BLaER1 treated with 17β-estradiol and CSF1 and Interleukin-3, amounts not matched to agents 10 nM and 100 nM (cell line): ENCODE data around the gene MAML2.

Experiments
- H3K27ac ChIP-seq, 11 experiments: shearing (Covaris generic); formaldehyde crosslinking; 2 replicates each; pipeline ENCODE4 v1.8.1; 2022
- H3K27me3 ChIP-seq, 11 experiments: shearing (Covaris generic); formaldehyde crosslinking; 2 replicates each; pipeline ENCODE4 v1.8.1; 2022
- H3K36me3 ChIP-seq, 11 experiments: shearing (Covaris generic); formaldehyde crosslinking; 2 replicates each; pipeline ENCODE4 v1.8.1; 2022
- H3K4me1 ChIP-seq, 10 experiments: shearing (Covaris generic); formaldehyde crosslinking; 2 replicates each; pipeline ENCODE4 v1.8.1; 2022
- H3K4me2 ChIP-seq, 11 experiments: shearing (Covaris generic); formaldehyde crosslinking; 2 replicates each; pipeline ENCODE4 v1.8.1; 2022
- H3K4me3 ChIP-seq, 10 experiments: shearing (Covaris generic); formaldehyde crosslinking; 2 replicates each; pipeline ENCODE4 v1.8.1; 2022
- H3K9ac ChIP-seq, 11 experiments: shearing (Covaris generic); formaldehyde crosslinking; 2 replicates each; pipeline ENCODE4 v1.8.1; 2022
- H3K9me3 ChIP-seq, 11 experiments: shearing (Covaris generic); formaldehyde crosslinking; replicated peaks in 1 of 11; 2 replicates each; pipeline ENCODE4 v1.8.1; 2022
- H4K20me1 ChIP-seq, 11 experiments: shearing (Covaris generic); formaldehyde crosslinking; 2 replicates each; pipeline ENCODE4 v1.8.1; 2022
- Cebpa-rat ChIP-seq, 11 experiments: shearing (Covaris generic); IDR thresholded peaks; 2 replicates each; pipeline ENCODE4 v1.8.1; 2022

MAML2 gene

GRCh38 chr11:96154802-96155520 is 188.0 kb downstream of the MAML2 start:
- Histone ChIP-seq H3K27ac (peak overlapping the region in 9 of 11 experiments; percentile 72 to 93 (median 81); a peak in 14 of 22 replicates), H3K4me1 (peaks cover 23 to 100% (median 55%) of the 10 kb centered on the region in 10 experiments), H3K36me3 (peaks cover 0 to 28% (median 0%) of the 10 kb centered on the region in 11 experiments; a peak in 5 of 22 replicates), H4K20me1 (0 out of 22 replicates have a peak, but pooled peaks cover 0 to 4% (median 0%) of the 10 kb centered on the region in 11 experiments), H3K27me3 (no peaks in the 10 kb centered on the region), H3K9me3 (no peaks in the 10 kb centered on the region), H3K4me3 (peak overlapping the region in 2 of 10 experiments; percentile 0 to 6; a peak in 1 of 20 replicates), H3K4me2 (peak overlapping the region in 8 of 11 experiments; percentile 78 to 94 (median 86); a peak in 15 of 22 replicates), H3K9ac (peak overlapping the region in 4 of 11 experiments; percentile 69 to 77 (median 76); a peak in 8 of 22 replicates)
- no peak for TF ChIP-seq Cebpa-rat (IDR thresholded peaks at IDR 0.05)

DNA sequence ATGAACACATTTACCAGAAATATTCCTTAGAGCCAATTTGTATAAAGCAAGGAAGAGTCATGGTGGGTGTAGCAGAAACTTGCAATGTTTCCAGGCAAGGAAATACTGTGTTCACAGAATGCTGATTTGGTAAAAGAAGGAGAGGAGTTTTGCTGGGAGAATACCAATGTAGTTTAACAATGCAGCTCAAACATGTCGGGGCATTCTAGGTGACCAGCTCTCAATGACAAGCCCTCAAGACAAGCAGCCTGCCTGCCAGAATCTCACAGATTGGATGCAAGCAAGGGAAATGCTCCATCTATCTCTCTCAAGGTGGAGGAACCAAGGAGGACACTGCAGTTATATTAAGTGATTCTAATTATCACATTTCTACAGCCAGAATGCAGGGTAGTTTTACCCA is 190.4 kb downstream of the MAML2 start:
- Histone ChIP-seq H3K27me3 (no peaks in the 10 kb centered on the region), H3K4me3 (no peak overlapping the region), H3K9me3 (no peaks in the 10 kb centered on the region), H3K4me1 (peaks cover 23 to 82% (median 45%) of the 10 kb centered on the region in 10 experiments), H3K36me3 (peaks cover 0 to 48% (median 0%) of the 10 kb centered on the region in 11 experiments; a peak in 5 of 22 replicates), H4K20me1 (0 out of 22 replicates have a peak, but pooled peaks cover 0 to 4% (median 0%) of the 10 kb centered on the region in 11 experiments), H3K9ac (no peak overlapping the region), H3K27ac (no peak overlapping the region), H3K4me2 (peak overlapping the region in 3 of 11 experiments; percentile 12 to 92 (median 78); a peak in 4 of 22 replicates)
- TF ChIP-seq Cebpa-rat (IDR thresholded peaks at IDR 0.05), result no peak

GRCh38 chr11:96151501-96151900 is 191.5 kb downstream of the MAML2 start:
- no peak for TF ChIP-seq Cebpa-rat (IDR thresholded peaks at IDR 0.05)
- 0 out of 22 replicates have a peak, but pooled peaks cover 0 to 4% (median 0%) of the 10 kb centered on the region in 11 experiments for H4K20me1 ChIP-seq
- H3K4me1 ChIP-seq, result peaks cover 14 to 75% (median 34%) of the 10 kb centered on the region in 10 experiments
- H3K4me3 ChIP-seq, result no peak overlapping the region
- peaks cover 0 to 51% (median 0%) of the 10 kb centered on the region in 11 experiments; a peak in 5 of 22 replicates for H3K36me3 ChIP-seq
- H3K9me3 ChIP-seq, result no peaks in the 10 kb centered on the region
- H3K27me3 ChIP-seq, result no peaks in the 10 kb centered on the region
- no peak overlapping the region for H3K27ac ChIP-seq
- H3K9ac ChIP-seq, result no peak overlapping the region
- peak overlapping the region in 9 of 11 experiments; percentile 13 to 92 (median 37); a peak in 10 of 22 replicates for H3K4me2 ChIP-seq

GRCh38 chr11:96150609-96151008 is 192.4 kb downstream of the MAML2 start:
- peaks cover 0 to 57% (median 0%) of the 10 kb centered on the region in 11 experiments; a peak in 5 of 22 replicates for H3K36me3 ChIP-seq
- no peaks in the 10 kb centered on the region for H3K9me3 ChIP-seq
- H3K27ac ChIP-seq, result no peak overlapping the region
- H3K4me3 ChIP-seq, result no peak overlapping the region
- TF ChIP-seq Cebpa-rat (IDR thresholded peaks at IDR 0.05), result no peak
- no peak overlapping the region for H3K9ac ChIP-seq
- peaks cover 5 to 67% (median 25%) of the 10 kb centered on the region in 10 experiments for H3K4me1 ChIP-seq
- 0 out of 22 replicates have a peak, but pooled peaks cover 0 to 4% (median 0%) of the 10 kb centered on the region in 11 experiments for H4K20me1 ChIP-seq
- H3K27me3 ChIP-seq, result no peaks in the 10 kb centered on the region
- peak overlapping the region in 2 of 11 experiments; percentile 8 to 78; a peak in 2 of 22 replicates for H3K4me2 ChIP-seq

DNA sequence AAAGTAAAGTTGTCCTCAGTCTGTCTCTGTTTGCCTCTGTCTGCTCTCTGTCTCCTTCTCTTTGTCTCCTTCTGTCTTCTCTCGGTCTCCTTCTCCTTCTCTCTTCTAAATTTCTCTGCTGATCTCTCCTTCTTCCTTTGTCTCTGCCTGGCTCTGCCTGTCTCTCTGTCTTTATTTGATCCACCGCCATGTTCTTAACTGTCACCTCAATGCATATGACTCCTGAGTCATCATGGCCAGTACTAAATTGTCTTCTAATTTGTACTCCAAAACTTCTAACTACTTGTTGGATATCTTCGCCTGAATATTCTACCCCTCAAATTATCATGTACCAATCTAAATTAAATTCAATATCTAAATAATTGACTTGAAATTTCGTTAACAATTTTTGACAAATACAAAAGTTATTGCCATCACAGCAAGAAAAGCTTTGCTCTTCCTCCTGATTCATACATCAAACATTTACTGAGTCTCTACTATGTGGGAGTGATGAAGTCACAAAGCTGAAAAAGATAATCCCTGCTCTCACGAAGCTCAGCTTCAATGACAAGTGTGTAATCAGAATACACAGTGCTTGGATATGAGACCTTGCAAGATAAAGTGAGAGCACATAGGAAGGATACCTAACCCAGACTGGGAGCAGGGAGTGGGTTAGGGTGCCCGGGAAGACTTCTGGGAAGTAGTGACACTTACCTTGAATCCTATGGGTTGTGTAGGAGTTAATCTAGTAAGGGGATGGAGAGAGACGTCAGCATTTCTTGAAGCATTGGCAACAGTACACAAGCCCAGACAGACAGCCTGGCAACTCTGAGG is 193.0 kb downstream of the MAML2 start:
- Histone ChIP-seq H3K4me3 (no peak overlapping the region), H3K4me1 (peaks cover 3 to 67% (median 19%) of the 10 kb centered on the region in 10 experiments; a peak in 17 of 20 replicates), H3K36me3 (peaks cover 0 to 57% (median 0%) of the 10 kb centered on the region in 11 experiments; a peak in 5 of 22 replicates), H3K27ac (no peak overlapping the region), H3K9ac (no peak overlapping the region), H3K9me3 (no peaks in the 10 kb centered on the region), H4K20me1 (0 out of 22 replicates have a peak, but pooled peaks cover 0 to 4% (median 0%) of the 10 kb centered on the region in 11 experiments), H3K4me2 (peak overlapping the region in 2 of 11 experiments; percentile 8 to 37; a peak in 3 of 22 replicates), H3K27me3 (no peaks in the 10 kb centered on the region)
- TF ChIP-seq Cebpa-rat (IDR thresholded peaks at IDR 0.05), result no peak

GRCh38 chr11:96147906-96148486 is 195.0 kb downstream of the MAML2 start:
- H3K9me3 ChIP-seq, result no peaks in the 10 kb centered on the region
- peaks cover 0 to 63% (median 0%) of the 10 kb centered on the region in 11 experiments; a peak in 5 of 22 replicates for H3K36me3 ChIP-seq
- H3K9ac ChIP-seq, result no peak overlapping the region
- no peak overlapping the region for H3K4me2 ChIP-seq
- no peaks in the 10 kb centered on the region for H3K27me3 ChIP-seq
- H4K20me1 ChIP-seq, result peaks cover 0 to 9% (median 0%) of the 10 kb centered on the region in 11 experiments; a peak in 1 of 22 replicates
- H3K4me3 ChIP-seq, result no peak overlapping the region
- TF ChIP-seq Cebpa-rat (IDR thresholded peaks at IDR 0.05), result no peak
- peaks cover 3 to 62% (median 10%) of the 10 kb centered on the region in 10 experiments; a peak in 15 of 20 replicates for H3K4me1 ChIP-seq
- no peak overlapping the region for H3K27ac ChIP-seq

GRCh38 chr11:96147186-96147585 is 195.8 kb downstream of the MAML2 start:
- H3K27me3 ChIP-seq, result no peaks in the 10 kb centered on the region
- H3K4me3 ChIP-seq, result no peak overlapping the region
- no peak overlapping the region for H3K27ac ChIP-seq
- H3K4me1 ChIP-seq, result peaks cover 3 to 56% (median 10%) of the 10 kb centered on the region in 10 experiments; a peak in 15 of 20 replicates
- no peak overlapping the region for H3K4me2 ChIP-seq
- no peaks in the 10 kb centered on the region for H3K9me3 ChIP-seq
- peaks cover 0 to 65% (median 0%) of the 10 kb centered on the region in 11 experiments; a peak in 4 of 22 replicates for H3K36me3 ChIP-seq
- peaks cover 0 to 16% (median 0%) of the 10 kb centered on the region in 11 experiments; a peak in 3 of 22 replicates for H4K20me1 ChIP-seq
- no peak for TF ChIP-seq Cebpa-rat (IDR thresholded peaks at IDR 0.05)
- H3K9ac ChIP-seq, result no peak overlapping the region

- TF ChIP-seq Cebpa-rat (IDR thresholded peaks at IDR 0.05), result no peak
- Histone ChIP-seq H3K9me3 (no peaks in the 10 kb centered on the region), H3K4me1 (peaks cover 3 to 53% (median 8%) of the 10 kb centered on the region in 10 experiments; a peak in 15 of 20 replicates), H4K20me1 (peaks cover 0 to 16% (median 0%) of the 10 kb centered on the region in 11 experiments; a peak in 3 of 22 replicates), H3K4me3 (no peak overlapping the region), H3K27me3 (no peaks in the 10 kb centered on the region), H3K9ac (no peak overlapping the region), H3K4me2 (no peak overlapping the region), H3K36me3 (peaks cover 0 to 65% (median 0%) of the 10 kb centered on the region in 11 experiments; a peak in 4 of 22 replicates), H3K27ac (no peak overlapping the region)
These were observed 196.2 kb downstream of the MAML2 start for GRCh38 chr11:96146765-96147164.
